Stimulated activated CD4-positive, alpha-beta T cell treated with anti-CD3 and anti-CD28 coated beads, Interleukin-12 subunit alpha, Interleukin-12 subunit beta, amount 100 ng/mL, for 4 hours (primary cell): Measurements from ENCODE around the gene CYSLTR2.
"Not testable (repeated sequence)": the region's sequence is repeated elsewhere in the genome, so short reads cannot be mapped to it uniquely, and the experiment has no call there.

ENCODE experiments used
- DNase-seq: peaks from one replicate; pipeline ENCODE4 v3.0.0-alpha.2; 2020

CYSLTR2 gene

GRCh38 chr13:48645845-48646244, 7.9 kb upstream of the CYSLTR2 start:
- no peak for DNase-seq

- no peak for DNase-seq
These were observed 6.9 kb upstream of the CYSLTR2 start for GRCh38 chr13:48646791-48647190.

GRCh38 chr13:48647625-48648024, 6.1 kb upstream of the CYSLTR2 start:
- DNase-seq, result no peak

GRCh38 chr13:48648446-48648845, 5.3 kb upstream of the CYSLTR2 start:
- no peak for DNase-seq

GRCh38 chr13:48652851-48653471, 768 bp upstream of the CYSLTR2 start:
- DNase-seq, result no peak

- no peak for DNase-seq
These were observed 782 bp downstream of the CYSLTR2 start for GRCh38 chr13:48654511-48654910.

GRCh38 chr13:48655291-48655690, 1.6 kb downstream of the CYSLTR2 start:
- DNase-seq, result no peak

GRCh38 chr13:48656608-48657007, 2.9 kb downstream of the CYSLTR2 start:
- no peak for DNase-seq

GRCh38 chr13:48660361-48661076, 6.8 kb downstream of the CYSLTR2 start:
- no peak for DNase-seq

- no peak for DNase-seq
These were observed 7.4 kb downstream of the CYSLTR2 start for GRCh38 chr13:48661107-48661506.

GRCh38 chr13:48662226-48662625, 8.5 kb downstream of the CYSLTR2 start:
- no peak for DNase-seq

- no peak for DNase-seq
These were observed 13.4 kb downstream of the CYSLTR2 start for GRCh38 chr13:48667136-48667535.

GRCh38 chr13:48671421-48671820, 17.7 kb downstream of the CYSLTR2 start:
- DNase-seq, result not testable (repeated sequence)

GRCh38 chr13:48675247-48675646, 21.5 kb downstream of the CYSLTR2 start:
- no peak for DNase-seq

GRCh38 chr13:48678316-48678715, 24.6 kb downstream of the CYSLTR2 start:
- no peak for DNase-seq

- DNase-seq, result no peak
These were observed 26.4 kb downstream of the CYSLTR2 start for GRCh38 chr13:48679941-48680680.

- DNase-seq, result no peak
These were observed 27.1 kb downstream of the CYSLTR2 start for GRCh38 chr13:48680756-48681392.

GRCh38 chr13:48681905-48682304, 28.2 kb downstream of the CYSLTR2 start:
- DNase-seq, result no peak

GRCh38 chr13:48682436-48682835, 28.7 kb downstream of the CYSLTR2 start:
- DNase-seq, result no peak

GRCh38 chr13:48686636-48687210, 33.0 kb downstream of the CYSLTR2 start:
- no peak for DNase-seq

GRCh38 chr13:48687249-48687648, 33.5 kb downstream of the CYSLTR2 start:
- DNase-seq, result no peak

GRCh38 chr13:48693998-48694397, 40.3 kb downstream of the CYSLTR2 start:
- DNase-seq, result no peak

GRCh38 chr13:48695776-48696175, 42.0 kb downstream of the CYSLTR2 start:
- DNase-seq, result no peak
